A549 (cell line): ENCODE results near the gene ASB18. TPM values are rescaled to one million over a fixed set of nuclear protein-coding genes. Genes with fewer than 3 reads are reported as not detected.

Source experiments
- ATAC-seq, 2 experiments: fragments of 200-7000 bp in 1 of 2; fragments of >200 bp in 1 of 2; cut with Nextera tagmentation in 1 of 2; cut with Tn5 transposase in 1 of 2; 3 replicates each; pipeline versions ENCODE4 v1.8.0 to v1.9.1; 2018 to 2020; ENCODE audit warnings: mild to moderate bottlenecking in 1 of 2, moderate library complexity in 1 of 2
- CTCF ChIA-PET: fragments of 300-600 bp; sonication (Branson Sonifier 250); formaldehyde crosslinking; extraction: SDS; loops from one replicate; lab custom pipeline; 2021; ENCODE audit warnings: antibody characterized with exemption, inconsistent platforms; lab: Yijun Ruan, JAX
- POLR2A ChIA-PET: fragments of 350-600 bp; formaldehyde crosslinking; extraction: SDS; loops from one replicate; lab custom pipeline; 2021; ENCODE audit warnings: antibody characterized with exemption, inconsistent platforms; lab: Yijun Ruan, JAX
- DNase-seq, 2 experiments: peaks; one replicate each; pipeline versions ENCODE4 v3.0.0 to v3.0.0-alpha.2; 2011 to 2016; ENCODE audit warnings: low read depth in 1 of 2, low spot score in 1 of 2
- FAIRE-seq: peaks from 2 replicates; lab custom pipeline; 2011; peaks lifted over from hg19 to GRCh38; lab: Jason Lieb, UNC
- H3K27ac ChIP-seq, 2 experiments: fragments of >200 bp; sonication (Bioruptor Twin); formaldehyde crosslinking; 3 replicates each; pipeline ENCODE4 v1.5.1; 2016 to 2017
- H3K4me1 ChIP-seq: fragments of >200 bp; sonication (Bioruptor Twin); formaldehyde crosslinking; 3 replicates; pipeline ENCODE4 v1.6.1; 2016
- H3K4me2 ChIP-seq: fragments of >200 bp; sonication (Bioruptor Twin); formaldehyde crosslinking; 3 replicates; pipeline ENCODE4 v1.6.1; 2016
- H3K4me3 ChIP-seq: fragments of >200 bp; sonication (Bioruptor Twin); formaldehyde crosslinking; 3 replicates; pipeline ENCODE4 v1.5.1; 2016
- H3K9me3 ChIP-seq: fragments of >200 bp; sonication (Bioruptor Twin); formaldehyde crosslinking; 3 replicates; pipeline ENCODE4 v1.6.1; 2016
- EHF ChIP-seq: fragments of 250-450 bp; sonication (Bioruptor Pico); IDR thresholded peaks from 2 replicates; pipeline ENCODE4 v1.5.0; 2020; ENCODE audit warnings: mild to moderate bottlenecking
- EHMT2 ChIP-seq: fragments of 200-600 bp; sonication (generic); IDR thresholded peaks from 2 replicates; pipeline ENCODE4 v1.6.1; 2016; ENCODE audit warnings: antibody characterized with exemption, low read depth, mild to moderate bottlenecking, moderate library complexity
- EP300 ChIP-seq, 2 experiments: fragments of >200 bp; sonication (Bioruptor Twin); formaldehyde crosslinking; IDR thresholded peaks; 2 replicates in 1 of 2; 3 replicates in 1 of 2; pipeline ENCODE4 v1.6.1; 2016 to 2017
- FOSL2 ChIP-seq, 2 experiments: fragments of 450-650 bp in 1 of 2; fragments of >200 bp in 1 of 2; sonication (Bioruptor Twin) in 1 of 2; formaldehyde crosslinking; IDR thresholded peaks; 2 replicates each; pipeline versions ENCODE4 v1.5.0 to v1.6.1; 2016 to 2020; ENCODE audit warnings: mild to moderate bottlenecking in 1 of 2, moderate library complexity in 1 of 2
- FOXS1 ChIP-seq: fragments of 250-450 bp; sonication (Bioruptor Pico); IDR thresholded peaks from 2 replicates; pipeline ENCODE4 v1.5.0; 2020; ENCODE audit warnings: mild to moderate bottlenecking, moderate library complexity
- HDAC2 ChIP-seq: fragments of 200-600 bp; sonication (generic); IDR thresholded peaks from 2 replicates; pipeline ENCODE4 v1.6.1; 2016
- HEYL ChIP-seq: fragments of 250-450 bp; sonication (Bioruptor Pico); IDR thresholded peaks from 2 replicates; pipeline ENCODE4 v1.8.0; 2021; ENCODE audit warnings: mild to moderate bottlenecking, moderate library complexity
- HOXB13 ChIP-seq: fragments of 250-450 bp; sonication (Bioruptor Pico); IDR thresholded peaks from 2 replicates; pipeline ENCODE4 v1.5.0; 2020; ENCODE audit warnings: low read depth, mild to moderate bottlenecking, moderate library complexity
- JUN ChIP-seq, 2 experiments: fragments of >200 bp; sonication (Bioruptor Twin); formaldehyde crosslinking; IDR thresholded peaks; 2 replicates in 1 of 2; 3 replicates in 1 of 2; pipeline ENCODE4 v1.6.1; 2016 to 2017
- JUNB ChIP-seq: fragments of >200 bp; sonication (Bioruptor Twin); formaldehyde crosslinking; IDR thresholded peaks from 2 replicates; pipeline ENCODE4 v1.6.1; 2016
- MAZ ChIP-seq: fragments of 150-350 bp; IDR thresholded peaks from 2 replicates; pipeline ENCODE4 v1.6.1; 2014; ENCODE audit warnings: antibody characterized with exemption, low read depth, low read length, borderline replicate concordance
- NFE2L2 ChIP-seq: fragments of 150-350 bp; conservative IDR thresholded peaks from 2 replicates; pipeline ENCODE4 v1.6.1; 2014; ENCODE audit warnings: low read length
- NPAS2 ChIP-seq: fragments of 250-450 bp; sonication (Bioruptor Pico); IDR thresholded peaks from 2 replicates; pipeline ENCODE4 v1.8.0; 2022; ENCODE audit warnings: mild to moderate bottlenecking, moderate library complexity, borderline replicate concordance
- PHF8 ChIP-seq: fragments of 200-600 bp; sonication (generic); IDR thresholded peaks from 2 replicates; pipeline ENCODE4 v1.6.1; 2016; ENCODE audit warnings: low read depth, mild to moderate bottlenecking, antibody characterized with exemption, moderate library complexity, borderline replicate concordance
- POLR2A ChIP-seq: IDR thresholded peaks from 2 replicates; pipeline ENCODE4 v1.6.1; 2012; ENCODE audit warnings: mild to moderate bottlenecking, low read length
- RAD21 ChIP-seq, 2 experiments: fragments of >200 bp in 1 of 2; sonication (Bioruptor Twin) in 1 of 2; formaldehyde crosslinking in 1 of 2; IDR thresholded peaks in 1 of 2; conservative IDR thresholded peaks in 1 of 2; 2 replicates in 1 of 2; 3 replicates in 1 of 2; pipeline ENCODE4 v1.6.1; 2012 to 2018; ENCODE audit warnings: inconsistent platforms in 1 of 2
- RCOR1 ChIP-seq: fragments of 150-350 bp; IDR thresholded peaks from 2 replicates; pipeline ENCODE4 v1.6.1; 2014; ENCODE audit warnings: antibody characterized with exemption, low read length, low read depth
- RNF2 ChIP-seq: fragments of 200-600 bp; sonication (generic); IDR thresholded peaks from 2 replicates; pipeline ENCODE4 v1.6.1; 2016; ENCODE audit warnings: low read depth, mild to moderate bottlenecking, antibody characterized with exemption, moderate library complexity, borderline replicate concordance
- SMC3 ChIP-seq: fragments of >200 bp; sonication (Bioruptor Twin); formaldehyde crosslinking; IDR thresholded peaks from 3 replicates; pipeline ENCODE4 v1.6.1; 2018; ENCODE audit warnings: inconsistent platforms
- ZFP36 ChIP-seq: fragments of 450-650 bp; IDR thresholded peaks from 2 replicates; pipeline ENCODE4 v1.6.1; 2014; ENCODE audit warnings: borderline replicate concordance; ENCODE audit not compliant: partially characterized antibody
- whole genome bisulfite sequencing: methylation state at CpG from one replicate; pipeline ENCODE4 v1.1.6; 2017; ENCODE audit errors: missing lambda C conversion rate; 5-methylcytosine and 5-hydroxymethylcytosine counted together
- polyA plus RNA-seq, 4 experiments: library from polyadenylated mRNA; depleted of rRNA in 3 of 4; stranded (reverse); fragments of >200 nt; fragmentation: RNase III in 1 of 4; extraction: RNeasy Plus Mini Kit Qiagen cat#74134 plus additional on column Dnase treatment in 1 of 4; gene quantifications; 2 replicates in 3 of 4; 3 replicates in 1 of 4; pipeline ENCODE4 v1.2.3, GENCODE V29; 2011 to 2017
- TF ChIP-seq, protein P1 (sequence below): fragments of 450-650 bp; IDR thresholded peaks from 2 replicates; pipeline ENCODE4 v1.6.1; 2014; ENCODE audit warnings: antibody characterized with exemption
- TF ChIP-seq, protein P2 (sequence below): IDR thresholded peaks from 2 replicates; pipeline ENCODE4 v1.6.1; 2012
- TF ChIP-seq, protein P3 (sequence below): IDR thresholded peaks from 2 replicates; pipeline ENCODE4 v1.6.1; 2012; ENCODE audit warnings: low read depth, borderline replicate concordance
- TF ChIP-seq, protein P4 (sequence below): fragments of >200 bp; sonication (Bioruptor Twin); formaldehyde crosslinking; IDR thresholded peaks from 3 replicates; pipeline ENCODE4 v1.5.1; 2016
- TF ChIP-seq, protein P5 (sequence below): fragments of >200 bp; sonication (Bioruptor Twin); formaldehyde crosslinking; IDR thresholded peaks from 2 replicates; pipeline ENCODE4 v1.6.1; 2016
- TF ChIP-seq, protein P6 (sequence below): IDR thresholded peaks from 2 replicates; pipeline ENCODE4 v1.6.1; 2012

ASB18 gene
- polyA plus RNA-seq, 2 of the 4 experiments (the other 2 are of a cell fraction): not detected

DNA sequence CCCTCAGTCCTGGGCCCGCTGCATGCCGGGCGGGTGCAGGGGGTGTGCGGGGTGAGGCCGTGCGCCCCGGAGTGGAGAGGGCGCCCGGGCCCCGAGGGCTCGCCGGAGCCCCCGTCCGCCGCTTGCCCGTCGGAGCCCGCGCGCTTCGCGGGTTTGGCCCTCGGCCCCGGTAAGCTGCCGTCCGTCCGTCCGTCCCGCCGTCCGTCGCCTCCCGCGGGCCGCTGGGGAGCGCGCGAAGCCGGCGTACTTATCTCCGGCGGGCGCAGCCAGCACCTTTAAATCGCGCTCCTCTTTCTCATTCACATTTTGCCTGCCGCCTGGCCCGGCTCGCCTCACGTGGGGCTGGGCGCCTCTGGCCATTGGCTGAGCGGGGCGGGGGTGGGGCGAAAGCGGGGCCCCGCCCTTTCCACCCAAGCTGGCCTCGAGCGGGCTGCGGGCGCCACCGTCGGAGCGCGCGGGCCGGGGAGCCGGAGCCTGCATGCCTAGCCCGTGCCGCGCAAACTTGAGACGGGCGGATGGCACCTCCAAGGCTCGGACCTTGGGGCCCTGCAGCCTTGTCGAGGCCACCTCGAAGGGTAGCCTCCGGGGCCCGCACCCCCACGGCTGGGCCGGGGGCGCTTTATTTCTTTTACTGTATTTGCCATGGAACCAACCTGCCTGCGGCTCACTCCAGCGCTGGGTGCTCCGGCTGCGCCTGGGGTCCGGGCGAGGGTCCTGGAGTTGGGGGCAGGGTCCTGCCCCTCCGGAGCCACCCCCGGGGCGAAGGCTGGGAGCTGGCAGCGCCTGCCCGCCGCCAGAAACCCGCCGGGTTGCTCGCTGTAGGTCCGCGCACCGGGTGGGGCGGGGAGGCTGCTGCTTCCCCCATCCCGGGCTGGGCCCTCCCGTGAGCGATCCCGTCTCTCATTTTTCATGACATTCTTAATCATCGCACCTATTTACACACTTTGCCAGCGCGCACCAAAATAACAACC is 95.8 kb downstream of the ASB18 start, which contains the start of gene GBX2:
TSS of gene GBX2 (minus strand) at position 277 of the 971 bp plus-strand sequence. CDS start 415 bp downstream, outside the sequence.
- FAIRE-seq: no peak
- WGBS: 28% methylated on average over 35 of the region's 105 CpGs
- DNase-seq: peak; percentile 89 to 94
- Histone ChIP-seq H3K4me1 (peaks cover 9% of the 10 kb centered on the region; the same call in 2 of the 3 replicates), H3K27ac (peak within 1 kb of the TSS; percentile 79 to 92), H3K4me2 (peak within 1 kb of the TSS; percentile 89), H3K9me3 (no peaks in the 10 kb centered on the region), H3K4me3 (peak within 1 kb of the TSS; percentile 73)
- ATAC-seq: peak; percentile 87 to 92
- ChIA-PET POLR2A (interaction anchor here (1.2 kb wide), 1 partner anchor 10 kb away, joined by 10 read pairs; no protein-coding TSS in a partner anchor), CTCF (interaction anchor here (0.6 to 4.7 kb wide), 4 partner anchors 9 to 916 kb away, joined by 3 to 28 read pairs (median 10); no protein-coding TSS in a partner anchor)
- TF ChIP-seq JUN (IDR thresholded peaks at IDR 0.05) (peak in 1 of 2 experiments; percentile 55; a peak in 3 of 5 replicates), EHMT2 (no peak), POLR2A (peak; percentile 81), HDAC2 (no peak; the same call in 1 of the 2 replicates), RAD21 (conservative IDR thresholded peaks at IDR 0.05 in 1 of 2, IDR thresholded peaks at IDR 0.05 in 1 of 2) (peak in 1 of 2 experiments; percentile 52; a peak in 3 of 5 replicates)
- TF ChIP-seq, protein P1, sequence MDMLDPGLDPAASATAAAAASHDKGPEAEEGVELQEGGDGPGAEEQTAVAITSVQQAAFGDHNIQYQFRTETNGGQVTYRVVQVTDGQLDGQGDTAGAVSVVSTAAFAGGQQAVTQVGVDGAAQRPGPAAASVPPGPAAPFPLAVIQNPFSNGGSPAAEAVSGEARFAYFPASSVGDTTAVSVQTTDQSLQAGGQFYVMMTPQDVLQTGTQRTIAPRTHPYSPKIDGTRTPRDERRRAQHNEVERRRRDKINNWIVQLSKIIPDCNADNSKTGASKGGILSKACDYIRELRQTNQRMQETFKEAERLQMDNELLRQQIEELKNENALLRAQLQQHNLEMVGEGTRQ: peak; percentile 95
- TF ChIP-seq, protein P2, sequence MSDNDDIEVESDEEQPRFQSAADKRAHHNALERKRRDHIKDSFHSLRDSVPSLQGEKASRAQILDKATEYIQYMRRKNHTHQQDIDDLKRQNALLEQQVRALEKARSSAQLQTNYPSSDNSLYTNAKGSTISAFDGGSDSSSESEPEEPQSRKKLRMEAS: peak; percentile 90
- TF ChIP-seq, protein P3, sequence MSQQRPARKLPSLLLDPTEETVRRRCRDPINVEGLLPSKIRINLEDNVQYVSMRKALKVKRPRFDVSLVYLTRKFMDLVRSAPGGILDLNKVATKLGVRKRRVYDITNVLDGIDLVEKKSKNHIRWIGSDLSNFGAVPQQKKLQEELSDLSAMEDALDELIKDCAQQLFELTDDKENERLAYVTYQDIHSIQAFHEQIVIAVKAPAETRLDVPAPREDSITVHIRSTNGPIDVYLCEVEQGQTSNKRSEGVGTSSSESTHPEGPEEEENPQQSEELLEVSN: peak; percentile 95

DNA sequence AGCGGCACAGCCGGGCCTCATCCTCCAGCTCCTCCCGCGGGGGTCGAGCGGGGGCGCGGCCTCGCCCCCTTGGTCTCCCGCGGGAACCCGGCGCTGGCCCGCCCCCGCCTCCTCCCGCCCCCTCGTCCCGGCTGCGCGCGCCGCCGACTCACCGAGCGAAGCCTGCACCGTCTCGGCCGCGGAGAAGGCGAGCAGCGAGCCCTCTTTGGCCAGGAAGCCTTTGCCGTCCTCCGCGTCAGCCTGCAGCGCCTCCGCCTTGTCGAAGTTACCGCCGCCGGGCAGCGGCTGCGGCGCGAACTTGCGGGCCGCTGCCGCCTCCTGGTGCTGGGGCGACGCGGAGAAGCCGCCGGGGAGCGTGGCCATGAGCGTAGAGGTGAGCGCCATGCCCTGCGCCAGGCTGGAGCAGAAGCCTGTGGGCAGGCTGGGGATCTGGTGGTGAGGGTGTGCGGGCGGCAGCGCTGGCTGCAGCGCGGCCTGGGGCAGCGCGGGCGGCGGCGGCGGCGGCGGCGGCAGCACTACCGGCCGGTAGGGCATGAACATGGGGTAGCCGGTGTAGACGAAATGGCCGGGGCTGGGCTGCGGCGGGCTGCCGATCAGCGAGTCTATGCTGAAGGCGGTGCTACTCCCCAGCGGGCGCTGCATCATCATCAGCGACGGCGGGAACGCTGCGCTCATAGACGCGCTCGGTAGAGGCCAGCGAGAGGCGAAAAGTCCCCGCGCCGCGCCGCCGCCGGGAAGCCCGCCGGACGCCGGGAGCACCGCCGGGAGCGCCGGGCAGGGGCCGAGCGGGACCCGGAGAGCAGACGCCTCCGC is 96.7 kb downstream of the ASB18 start:
- ATAC-seq: peak; percentile 69 to 76
- POLR2A ChIA-PET: interaction anchor here (1.2 to 1.5 kb wide), 2 partner anchors 10 kb away, joined by 3 to 10 read pairs; no protein-coding TSS in a partner anchor
- Histone ChIP-seq H3K9me3 (no peaks in the 10 kb centered on the region), H3K4me2 (peak overlapping the region; percentile 89), H3K4me1 (peaks cover 9% of the 10 kb centered on the region; the same call in 2 of the 3 replicates), H3K4me3 (peak overlapping the region; percentile 73), H3K27ac (peak overlapping the region; percentile 79 to 92)
- CTCF ChIA-PET: interaction anchor here (1.0 to 4.7 kb wide), 4 partner anchors 10 to 388 kb away, joined by 3 to 28 read pairs (median 10); no protein-coding TSS in a partner anchor
- whole genome bisulfite sequencing: under 1% methylated on average over 22 of the region's 112 CpGs
- no peak for FAIRE-seq
- DNase-seq: peak; percentile 51 to 58
- TF ChIP-seq RNF2 (no peak), HEYL (no peak), JUNB (no peak), NFE2L2 (no peak), MAZ (no peak), FOXS1 (CRISPR knock-in tag) (no peak), PHF8 (0 out of 2 replicates have a peak, but pooled peaks have one; percentile 19), ZFP36 (peak; percentile 28), EHF (CRISPR knock-in tag) (no peak), HOXB13 (CRISPR knock-in tag) (no peak), RAD21 (conservative IDR thresholded peaks at IDR 0.05 in 1 of 2, IDR thresholded peaks at IDR 0.05 in 1 of 2) (peak; percentile 8 to 51; a peak in 4 of 5 replicates), POLR2A (peak; percentile 48), SMC3 (peak; percentile 52; the same call in 2 of the 3 replicates), NPAS2 (CRISPR knock-in tag) (no peak), HDAC2 (no peak), RCOR1 (no peak), FOSL2 (IDR thresholded peaks at IDR 0.05) (no peak), FOSL2 (CRISPR knock-in tag; IDR thresholded peaks at IDR 0.05) (no peak), EP300 (IDR thresholded peaks at IDR 0.05) (no peak)
- TF ChIP-seq, protein P4, sequence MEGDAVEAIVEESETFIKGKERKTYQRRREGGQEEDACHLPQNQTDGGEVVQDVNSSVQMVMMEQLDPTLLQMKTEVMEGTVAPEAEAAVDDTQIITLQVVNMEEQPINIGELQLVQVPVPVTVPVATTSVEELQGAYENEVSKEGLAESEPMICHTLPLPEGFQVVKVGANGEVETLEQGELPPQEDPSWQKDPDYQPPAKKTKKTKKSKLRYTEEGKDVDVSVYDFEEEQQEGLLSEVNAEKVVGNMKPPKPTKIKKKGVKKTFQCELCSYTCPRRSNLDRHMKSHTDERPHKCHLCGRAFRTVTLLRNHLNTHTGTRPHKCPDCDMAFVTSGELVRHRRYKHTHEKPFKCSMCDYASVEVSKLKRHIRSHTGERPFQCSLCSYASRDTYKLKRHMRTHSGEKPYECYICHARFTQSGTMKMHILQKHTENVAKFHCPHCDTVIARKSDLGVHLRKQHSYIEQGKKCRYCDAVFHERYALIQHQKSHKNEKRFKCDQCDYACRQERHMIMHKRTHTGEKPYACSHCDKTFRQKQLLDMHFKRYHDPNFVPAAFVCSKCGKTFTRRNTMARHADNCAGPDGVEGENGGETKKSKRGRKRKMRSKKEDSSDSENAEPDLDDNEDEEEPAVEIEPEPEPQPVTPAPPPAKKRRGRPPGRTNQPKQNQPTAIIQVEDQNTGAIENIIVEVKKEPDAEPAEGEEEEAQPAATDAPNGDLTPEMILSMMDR: peak; percentile 33; the same call in 2 of the 3 replicates
- TF ChIP-seq, protein P2: peak; percentile 53
- TF ChIP-seq, protein P5, sequence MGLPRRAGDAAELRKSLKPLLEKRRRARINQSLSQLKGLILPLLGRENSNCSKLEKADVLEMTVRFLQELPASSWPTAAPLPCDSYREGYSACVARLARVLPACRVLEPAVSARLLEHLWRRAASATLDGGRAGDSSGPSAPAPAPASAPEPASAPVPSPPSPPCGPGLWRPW: no peak
- TF ChIP-seq, protein P6, sequence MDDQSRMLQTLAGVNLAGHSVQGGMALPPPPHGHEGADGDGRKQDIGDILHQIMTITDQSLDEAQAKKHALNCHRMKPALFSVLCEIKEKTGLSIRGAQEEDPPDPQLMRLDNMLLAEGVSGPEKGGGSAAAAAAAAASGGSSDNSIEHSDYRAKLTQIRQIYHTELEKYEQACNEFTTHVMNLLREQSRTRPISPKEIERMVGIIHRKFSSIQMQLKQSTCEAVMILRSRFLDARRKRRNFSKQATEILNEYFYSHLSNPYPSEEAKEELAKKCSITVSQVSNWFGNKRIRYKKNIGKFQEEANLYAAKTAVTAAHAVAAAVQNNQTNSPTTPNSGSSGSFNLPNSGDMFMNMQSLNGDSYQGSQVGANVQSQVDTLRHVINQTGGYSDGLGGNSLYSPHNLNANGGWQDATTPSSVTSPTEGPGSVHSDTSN: no peak
